Heart left ventricle (tissue), 13 donors: ENCODE results near the gene INHBC.

ENCODE experiments used
- CTCF ChIP-seq, 12 donors: fragments of 200-600 bp; sonication (generic) in 4 of 12; IDR thresholded peaks; one replicate each; pipeline versions ENCODE4 v1.5.0 to v1.8.0; 2018 to 2022; ENCODE audit warnings: antibody characterized with exemption in 12 of 12, mild to moderate bottlenecking in 5 of 12
- POLR2A ChIP-seq, 2 donors: fragments of 450-650 bp; IDR thresholded peaks; one replicate each; pipeline ENCODE4 v1.6.1; 2017; ENCODE audit warnings: antibody characterized with exemption in 2 of 2, mild to moderate bottlenecking in 2 of 2, moderate library complexity in 2 of 2
- donor health status: ischemic (EF 13 %, LVEDD 7.1; RV severe dilation, severe dysfunction).
- donor health status: DM: no; HTN: yes; CAD: no.
- donor health status: DM: no; HTN: no; CAD: no.
- donor health status: ischemic (EF 25% LVEDD 6.9; RV normal size, moderate dysfunction).
- donor health status: ischemic (EF 25% LVEDD 5.7; RV mildly dilated, moderate dysfunction).
- donor health status: ischemic (EF 35%, LVEDD 5.7; RV mildly dilated, moderate dysfunction).
- donor health status: nonischemic (EF 11% LVEDD 7.7; RV severe dilation, severe dysfunction).
- donor health status: DM: yes; HTN: yes; CAD: no.
- donor health status: PGD.
- donor health status: ischemic (EF 29% LVEDD 5.4; RV normal size, mild dysfunction).
- donor health status: nonischemic (EF 23%, LVEDD 6.1; RV moderate dilation, normal function).

- TF ChIP-seq CTCF (IDR thresholded peaks at IDR 0.05) = peak in 2 of 12 donors; percentile 4 to 17
- no peak for TF ChIP-seq POLR2A (IDR thresholded peaks at IDR 0.05)
Measured at GRCh38 chr12:57462912-57463253, 28.3 kb downstream of the INHBC start.
